Colonic mucosa (tissue), 4 donors: ENCODE measurements around the gene CNOT2. TPM values are rescaled to one million over a fixed set of nuclear protein-coding genes. Genes with fewer than 3 reads are reported as not detected.
"Not testable (repeated sequence)": the region's sequence is repeated elsewhere in the genome, so short reads cannot be mapped to it uniquely, and the experiment has no call there.

ENCODE experiments used
- DNase-seq: peaks from one replicate; pipeline ENCODE4 v3.0.0-alpha.2; 2020
- H3K27ac ChIP-seq: fragments of 200-600 bp; one replicate; pipeline ENCODE4 v1.8.0; 2021
- H3K27me3 ChIP-seq: fragments of 200-600 bp; one replicate; pipeline ENCODE4 v1.8.0; 2021
- H3K36me3 ChIP-seq: fragments of 200-600 bp; one replicate; pipeline ENCODE4 v1.8.0; 2021
- H3K4me1 ChIP-seq: fragments of 200-600 bp; one replicate; pipeline ENCODE4 v1.8.0; 2021; ENCODE audit warnings: mild to moderate bottlenecking
- H3K4me3 ChIP-seq: fragments of 200-600 bp; one replicate; pipeline ENCODE4 v1.8.0; 2021
- H3K9ac ChIP-seq, 2 donors: one replicate each; pipeline ENCODE4 v1.7.0; 2013; ENCODE audit warnings: control low read depth in 2 of 2, low read depth in 2 of 2, low read length in 2 of 2
- H3K9me3 ChIP-seq: fragments of 200-600 bp; one replicate; pipeline ENCODE4 v1.8.0; 2021
- CTCF ChIP-seq: fragments of 200-600 bp; IDR thresholded peaks from one replicate; pipeline ENCODE4 v1.8.0; 2022; ENCODE audit warnings: antibody characterized with exemption, mild to moderate bottlenecking
- intact Hi-C: fragments of 100-400 bp; cut with DNase I; formaldehyde crosslinking; loops from one replicate; pipeline ENCODE4 v1.14.1; 2022
- total RNA-seq, 2 donors: library from RNA; stranded (reverse); fragmentation: NEBNext Ultra II Directional in 1 of 2; extraction: Animal tissue kit (Norgen Biotek cat#: 25700) in 1 of 2; gene quantifications; one replicate each; pipeline ENCODE4 v1.2.1, GENCODE V29; 2021
- donor health status: healthy.
- donor health status: DM: no; HTN: no; CAD: no.
- donor health status: DM: no; HTN: no; CAD: no.

Gene CNOT2
- total RNA-seq, 2 donors from 2014 or later = 55.2 to 80.3 TPM

DNA sequence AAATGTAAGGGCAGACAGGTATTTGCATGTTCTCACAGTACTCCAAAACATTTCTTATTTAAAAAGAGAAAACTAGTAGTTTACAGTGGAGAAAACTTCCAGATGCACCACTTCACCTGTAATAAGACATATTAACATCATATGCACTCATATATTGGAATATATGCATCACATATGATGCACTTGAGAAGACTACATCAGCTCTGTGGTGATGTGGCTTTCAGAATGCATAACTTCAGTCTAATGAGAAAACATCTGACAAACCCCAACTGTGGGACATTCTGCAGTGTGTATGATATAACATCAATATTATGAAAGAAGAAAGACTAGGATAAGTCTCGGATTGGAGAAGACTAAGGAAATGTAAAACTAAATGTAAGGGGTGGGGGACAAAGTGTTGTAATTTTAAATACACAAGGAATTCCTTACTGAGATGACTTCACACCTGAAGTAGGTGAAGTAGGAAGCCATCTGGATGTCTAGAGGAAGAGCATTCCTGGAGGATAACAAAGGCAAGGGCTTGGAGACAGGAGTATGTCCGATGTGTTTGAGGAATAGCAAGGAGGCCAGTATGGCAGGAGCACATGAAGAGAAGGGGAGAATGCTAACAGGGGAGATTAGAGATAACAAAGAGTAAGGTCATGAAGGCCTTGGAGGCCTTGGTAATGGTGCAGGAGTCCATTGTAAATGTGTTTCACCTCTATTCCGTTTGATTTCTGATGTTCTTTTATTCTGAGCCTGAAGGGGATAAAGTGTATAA, 49.0 kb downstream of the CNOT2 start:
- Histone ChIP-seq H3K27ac (no peak overlapping the region), H3K4me1 (no peaks in the 10 kb centered on the region), H3K9me3 (no peaks in the 10 kb centered on the region), H3K4me3 (no peak overlapping the region), H3K9ac (no peak overlapping the region), H3K27me3 (no peaks in the 10 kb centered on the region), H3K36me3 (no peaks in the 10 kb centered on the region)
- intact Hi-C loops = no loop called here
- no peak for TF ChIP-seq CTCF
- no peak for DNase-seq

GRCh38 chr12:70304684-70305555, 61.7 kb downstream of the CNOT2 start:
- H3K9ac ChIP-seq, H3K4me3 ChIP-seq, H3K9me3 ChIP-seq, intact Hi-C loops, H3K36me3 ChIP-seq, H3K27ac ChIP-seq, H3K4me1 ChIP-seq, H3K27me3 ChIP-seq: not testable (repeated sequence)
- peak; percentile 22 for DNase-seq

GRCh38 chr12:70305794-70306193, 62.6 kb downstream of the CNOT2 start:
- no peak for TF ChIP-seq CTCF
- Histone ChIP-seq H3K27ac (no peak overlapping the region), H3K27me3 (no peaks in the 10 kb centered on the region), H3K36me3 (no peaks in the 10 kb centered on the region), H3K4me1 (no peaks in the 10 kb centered on the region), H3K4me3 (no peak overlapping the region), H3K9ac (no peak overlapping the region), H3K9me3 (no peaks in the 10 kb centered on the region)
- DNase-seq = no peak
- intact Hi-C loops = no loop called here

DNA sequence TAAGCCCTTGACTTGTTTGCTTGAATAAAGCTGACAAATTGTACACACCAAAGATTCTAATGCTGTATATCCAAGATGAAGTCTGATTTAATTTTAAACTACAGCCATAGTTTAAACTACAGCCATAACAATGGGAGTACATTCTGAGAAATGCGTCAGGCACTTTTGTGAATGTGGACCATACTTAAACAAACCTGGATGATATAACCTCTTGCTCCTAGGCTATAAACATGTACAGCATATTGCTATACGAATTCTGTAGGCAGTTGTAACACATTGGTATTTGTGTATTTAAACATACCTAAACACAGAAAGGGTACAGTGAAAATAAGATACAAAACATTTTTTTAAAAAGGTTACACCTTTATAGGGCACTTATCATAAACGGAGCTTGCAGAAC, 63.4 kb downstream of the CNOT2 start:
- H3K27ac ChIP-seq = no peak overlapping the region
- no peak for DNase-seq
- H3K4me1 ChIP-seq = no peaks in the 10 kb centered on the region
- H3K36me3 ChIP-seq = no peaks in the 10 kb centered on the region
- TF ChIP-seq CTCF = no peak
- no peak overlapping the region for H3K9ac ChIP-seq
- intact Hi-C loops = no loop called here
- H3K4me3 ChIP-seq = no peak overlapping the region
- no peaks in the 10 kb centered on the region for H3K9me3 ChIP-seq
- H3K27me3 ChIP-seq = no peaks in the 10 kb centered on the region

- no peak for TF ChIP-seq CTCF
- intact Hi-C loops = no loop called here
These were observed 64.6 kb downstream of the CNOT2 start for GRCh38 chr12:70307868-70308267.

GRCh38 chr12:70309348-70309747, 66.1 kb downstream of the CNOT2 start:
- Histone ChIP-seq H3K36me3 (no peaks in the 10 kb centered on the region), H3K4me3 (no peak overlapping the region), H3K9ac (no peak overlapping the region), H3K4me1 (no peaks in the 10 kb centered on the region), H3K9me3 (no peaks in the 10 kb centered on the region), H3K27ac (no peak overlapping the region), H3K27me3 (no peaks in the 10 kb centered on the region)
- TF ChIP-seq CTCF = no peak
- intact Hi-C loops = no loop called here
- no peak for DNase-seq

More at GRCh38 chr12:70307868-70308267, 64.6 kb downstream of the CNOT2 start:
- Histone ChIP-seq H3K4me1 (no peaks in the 10 kb centered on the region), H3K9ac (no peak overlapping the region), H3K27me3 (no peaks in the 10 kb centered on the region), H3K27ac (no peak overlapping the region), H3K36me3 (no peaks in the 10 kb centered on the region), H3K9me3 (no peaks in the 10 kb centered on the region), H3K4me3 (no peak overlapping the region)
- no peak for DNase-seq
